Measurements from ENCODE around the gene HERC6. TPM values are rescaled to one million over a fixed set of nuclear protein-coding genes. Genes with fewer than 3 reads are reported as not detected.

The HERC6 gene

DNA sequence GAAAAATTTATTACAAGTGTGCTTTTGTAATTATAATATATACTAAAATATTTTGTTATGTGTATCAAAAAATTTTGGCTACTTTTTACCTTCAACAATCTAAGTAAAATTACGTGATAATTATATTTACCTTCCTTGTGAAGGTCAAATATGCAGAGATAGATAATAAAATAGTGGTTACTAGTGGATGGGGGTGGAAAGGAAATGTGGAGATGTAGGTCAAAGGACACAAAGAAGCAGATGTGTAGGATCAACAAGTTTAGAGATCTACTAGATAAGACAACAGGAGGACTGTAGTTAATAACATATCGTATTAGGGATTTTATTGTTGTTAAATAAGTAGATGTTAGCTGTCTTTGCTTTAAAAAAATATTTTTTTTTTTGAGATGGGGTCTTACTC lies 99.6 kb downstream of the HERC6 start:
- H3K4me3 ChIP-seq (ENCODE audit: low read length): no peak overlapping the region
- H3K9me3 ChIP-seq (replicated peaks; ENCODE audit: low read length): no peaks in the 10 kb centered on the region
- no peaks in the 10 kb centered on the region for H3K36me3 ChIP-seq (ENCODE audit: insufficient read depth, low read length)
- no peak overlapping the region for H3K9ac ChIP-seq (ENCODE audit: low read depth, low read length)
- H3K27me3 ChIP-seq (ENCODE audit: control insufficient read depth, insufficient read depth, low read length): peaks cover 6% of the 10 kb centered on the region
- no peak overlapping the region for H3K4me2 ChIP-seq (ENCODE audit: low read length)
- H3K4me1 ChIP-seq (ENCODE audit: control insufficient read depth, insufficient read depth, low read length): no peaks in the 10 kb centered on the region

DNA sequence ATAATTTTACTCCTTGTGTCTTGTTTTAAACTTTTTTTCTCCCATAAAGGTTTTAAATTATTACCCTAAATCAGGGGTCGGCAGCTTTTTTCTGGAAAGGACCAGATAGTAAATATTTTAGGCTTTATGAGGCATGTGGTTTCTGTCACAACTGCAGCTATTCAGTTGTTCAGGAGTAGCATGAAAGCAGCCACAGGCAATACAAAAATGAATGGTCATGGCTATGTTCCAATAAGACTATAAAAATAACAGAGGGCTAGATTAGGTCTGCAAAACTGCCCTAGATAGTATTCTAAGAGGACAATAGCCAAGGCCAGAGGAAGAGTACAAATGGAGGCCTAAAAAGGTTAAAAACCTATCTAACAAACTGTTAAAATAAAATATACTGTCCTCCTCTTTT lies 102.9 kb downstream of the HERC6 start:
- no peak overlapping the region for H3K4me3 ChIP-seq (ENCODE audit: low read length)
- H3K36me3 ChIP-seq (ENCODE audit: insufficient read depth, low read length): no peaks in the 10 kb centered on the region

DNA sequence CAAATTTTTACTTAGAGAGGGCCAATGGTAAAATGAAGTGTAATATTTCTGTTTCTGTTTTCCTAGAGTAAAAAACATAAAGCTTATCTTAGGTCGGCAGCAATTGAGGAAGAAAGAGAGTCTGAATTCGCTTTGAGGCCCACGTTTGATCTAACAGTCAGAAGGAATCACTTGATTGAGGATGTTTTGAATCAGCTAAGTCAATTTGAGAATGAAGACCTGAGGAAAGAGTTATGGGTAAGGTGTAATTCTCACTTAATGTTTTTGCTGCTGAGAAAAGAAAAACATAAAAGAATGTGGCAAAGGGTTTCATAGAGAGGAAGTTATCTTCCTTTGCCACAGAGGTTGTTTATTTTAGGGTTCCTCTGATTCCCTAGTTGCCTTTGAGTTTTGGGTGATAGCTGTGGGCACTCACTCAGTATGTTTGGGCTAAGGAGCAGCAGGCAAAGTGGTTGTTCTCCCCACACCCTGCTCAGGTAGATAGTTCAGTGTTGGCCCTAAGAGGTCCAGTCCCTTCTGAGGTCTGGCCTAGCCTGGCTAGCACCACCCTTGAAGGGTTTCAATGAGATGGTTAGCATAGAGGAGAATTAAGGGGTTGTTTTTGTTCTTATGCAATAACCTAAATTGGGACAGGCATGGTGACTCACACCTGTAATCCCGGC lies 110.6 kb downstream of the HERC6 start:
- Histone ChIP-seq H3K4me1 (ENCODE audit: control insufficient read depth, insufficient read depth, low read length) (no peaks in the 10 kb centered on the region), H3K36me3 (ENCODE audit: insufficient read depth, low read length) (no peaks in the 10 kb centered on the region), H3K9ac (ENCODE audit: low read depth, low read length) (no peak overlapping the region), H3K9me3 (replicated peaks; ENCODE audit: low read length) (no peaks in the 10 kb centered on the region), H3K4me3 (ENCODE audit: low read length) (no peak overlapping the region), H3K4me2 (ENCODE audit: low read length) (no peak overlapping the region), H3K27me3 (ENCODE audit: control insufficient read depth, insufficient read depth, low read length) (no peaks in the 10 kb centered on the region)

More for the DNA sequence above, 102.9 kb downstream of the HERC6 start:
- Histone ChIP-seq H3K4me1 (ENCODE audit: control insufficient read depth, insufficient read depth, low read length) (no peaks in the 10 kb centered on the region), H3K9me3 (replicated peaks; ENCODE audit: low read length) (no peaks in the 10 kb centered on the region), H3K27me3 (ENCODE audit: control insufficient read depth, insufficient read depth, low read length) (no peaks in the 10 kb centered on the region), H3K4me2 (ENCODE audit: low read length) (no peak overlapping the region), H3K9ac (ENCODE audit: low read depth, low read length) (no peak overlapping the region)

Small RNA genes lying within 50 kb of the gene (small RNA-seq; reads per million reads assigned to genes)
- gene RF00019: not detected

Data from skeletal muscle satellite cell (primary cell).